Measurements from ENCODE around the gene CLEC18A.

The CLEC18A gene

GRCh38 chr16:69924041-69924775 lies 26.9 kb upstream of the CLEC18A start:
- H3K4me3 ChIP-seq (ENCODE audit: control insufficient read depth, low read depth, low read length) = no peak overlapping the region
- no peak for TF ChIP-seq CTCF (conservative IDR thresholded peaks at IDR 0.05; ENCODE audit: control insufficient read depth, insufficient read depth, low read depth, low read length)
- DNase-seq (ENCODE audit: low read depth) = no peak

DNA sequence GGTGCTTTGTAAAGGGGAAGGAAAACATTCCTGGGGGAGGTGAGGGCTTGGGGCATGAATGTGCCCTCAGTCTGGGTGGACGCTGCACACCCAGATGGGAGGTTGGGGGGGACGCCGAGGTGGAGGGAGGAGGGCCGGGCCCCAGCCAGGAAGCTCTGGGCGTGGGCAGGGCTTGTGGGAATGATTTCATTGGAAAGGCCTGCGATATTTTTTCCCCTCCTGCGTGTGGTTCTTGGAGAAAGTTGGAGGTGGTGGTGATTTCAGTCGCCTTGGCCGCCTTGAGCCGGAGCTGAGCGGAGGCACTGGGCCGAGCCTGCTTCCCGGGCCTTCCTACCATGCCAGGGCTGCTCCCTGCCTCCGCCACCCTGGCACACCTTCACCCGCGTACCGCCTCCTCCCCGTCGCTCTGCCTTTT lies 26.4 kb upstream of the CLEC18A start:
- peak overlapping the region; percentile 33 for H3K4me3 ChIP-seq (ENCODE audit: control insufficient read depth, low read depth, low read length)
- no peak for TF ChIP-seq CTCF (conservative IDR thresholded peaks at IDR 0.05; ENCODE audit: control insufficient read depth, insufficient read depth, low read depth, low read length)
- peak; percentile 88 for DNase-seq (ENCODE audit: low read depth)

- no peak for TF ChIP-seq CTCF (conservative IDR thresholded peaks at IDR 0.05; ENCODE audit: control insufficient read depth, insufficient read depth, low read depth, low read length)
- peak overlapping the region; percentile 33 for H3K4me3 ChIP-seq (ENCODE audit: control insufficient read depth, low read depth, low read length)
- no peak for DNase-seq (ENCODE audit: low read depth)
Measured at GRCh38 chr16:69925311-69925710, 25.8 kb upstream of the CLEC18A start.

- TF ChIP-seq CTCF (conservative IDR thresholded peaks at IDR 0.05; ENCODE audit: control insufficient read depth, insufficient read depth, low read depth, low read length) = no peak
- H3K4me3 ChIP-seq (ENCODE audit: control insufficient read depth, low read depth, low read length) = no peak overlapping the region
- no peak for DNase-seq (ENCODE audit: low read depth)
Measured at GRCh38 chr16:69926241-69926640, 24.9 kb upstream of the CLEC18A start.

GRCh38 chr16:69927056-69927757 lies 23.9 kb upstream of the CLEC18A start:
- DNase-seq (ENCODE audit: low read depth) = peak; percentile 91
- TF ChIP-seq CTCF (conservative IDR thresholded peaks at IDR 0.05; ENCODE audit: control insufficient read depth, insufficient read depth, low read depth, low read length) = no peak
- H3K4me3 ChIP-seq (ENCODE audit: control insufficient read depth, low read depth, low read length) = no peak overlapping the region

DNA sequence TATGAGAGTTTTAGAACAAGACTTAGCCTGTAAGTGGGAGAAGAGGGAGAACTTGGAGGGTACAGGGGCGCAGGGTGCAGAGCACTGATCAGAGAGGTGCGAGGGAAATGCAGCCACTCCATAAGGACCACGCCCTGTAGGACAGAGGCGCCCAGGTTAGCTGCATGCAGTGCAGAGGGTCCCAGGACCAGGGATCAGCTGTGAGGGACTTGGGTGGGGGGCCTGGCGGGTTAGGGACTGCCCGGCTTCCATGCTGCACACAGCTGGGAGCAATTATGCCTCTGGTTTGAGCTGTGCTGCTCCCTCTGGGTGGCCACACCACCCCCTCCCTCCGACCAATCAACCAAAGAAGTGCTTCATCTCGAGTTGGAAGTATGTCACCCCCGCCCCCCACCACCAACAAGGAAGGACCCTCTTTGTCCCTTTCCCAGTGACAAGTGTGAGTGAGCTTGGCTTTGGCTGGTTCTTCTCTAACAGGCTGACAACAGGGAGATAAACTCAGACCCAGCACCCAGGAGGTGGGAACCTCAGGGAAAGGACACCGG lies 22.2 kb upstream of the CLEC18A start:
- TF ChIP-seq CTCF (conservative IDR thresholded peaks at IDR 0.05; ENCODE audit: control insufficient read depth, insufficient read depth, low read depth, low read length) = no peak
- DNase-seq (ENCODE audit: low read depth) = no peak
- no peak overlapping the region for H3K4me3 ChIP-seq (ENCODE audit: control insufficient read depth, low read depth, low read length)

Data from fibroblast of mammary gland (primary cell).